Measurements from ENCODE around the gene FOSL2.

FOSL2 gene

GRCh38 chr2:28413152-28413898 lies 20.7 kb downstream of the FOSL2 start:
- Histone ChIP-seq H3K79me2 (ENCODE audit: low read length) (no peaks in the 10 kb centered on the region), H3K9me3 (replicated peaks; ENCODE audit: insufficient read depth, low read length) (no peaks in the 10 kb centered on the region), H3K4me2 (ENCODE audit: low read depth, low read length) (no peak overlapping the region), H3K4me1 (ENCODE audit: low read length) (no peaks in the 10 kb centered on the region), H3K36me3 (replicated peaks; ENCODE audit: insufficient read depth, low read length) (no peaks in the 10 kb centered on the region), H3K27me3 (replicated peaks; ENCODE audit: insufficient read depth, low read length) (no peaks in the 10 kb centered on the region), H4K20me1 (ENCODE audit: insufficient read depth, low read length) (no peaks in the 10 kb centered on the region), H3K27ac (ENCODE audit: low read length) (no peak overlapping the region), H3K4me3 (ENCODE audit: low read length) (no peak overlapping the region), H2AFZ (ENCODE audit: low read length) (no peak overlapping the region), H3K9ac (ENCODE audit: low read length) (no peak overlapping the region), H3K9me2 (replicated peaks; ENCODE audit: insufficient read depth, low read length) (no peaks in the 10 kb centered on the region), H3F3A (ENCODE audit: insufficient read depth, low read length) (no peaks in the 10 kb centered on the region)
- no peak for DNase-seq
- TF ChIP-seq EZH2phosphoT487 (IDR thresholded peaks at IDR 0.05; ENCODE audit: low read length) (no peak), EZH2 (optimal IDR thresholded peaks at IDR 0.05; ENCODE audit: low read depth, low read length) (no peak)
- TF ChIP-seq, protein P1, sequence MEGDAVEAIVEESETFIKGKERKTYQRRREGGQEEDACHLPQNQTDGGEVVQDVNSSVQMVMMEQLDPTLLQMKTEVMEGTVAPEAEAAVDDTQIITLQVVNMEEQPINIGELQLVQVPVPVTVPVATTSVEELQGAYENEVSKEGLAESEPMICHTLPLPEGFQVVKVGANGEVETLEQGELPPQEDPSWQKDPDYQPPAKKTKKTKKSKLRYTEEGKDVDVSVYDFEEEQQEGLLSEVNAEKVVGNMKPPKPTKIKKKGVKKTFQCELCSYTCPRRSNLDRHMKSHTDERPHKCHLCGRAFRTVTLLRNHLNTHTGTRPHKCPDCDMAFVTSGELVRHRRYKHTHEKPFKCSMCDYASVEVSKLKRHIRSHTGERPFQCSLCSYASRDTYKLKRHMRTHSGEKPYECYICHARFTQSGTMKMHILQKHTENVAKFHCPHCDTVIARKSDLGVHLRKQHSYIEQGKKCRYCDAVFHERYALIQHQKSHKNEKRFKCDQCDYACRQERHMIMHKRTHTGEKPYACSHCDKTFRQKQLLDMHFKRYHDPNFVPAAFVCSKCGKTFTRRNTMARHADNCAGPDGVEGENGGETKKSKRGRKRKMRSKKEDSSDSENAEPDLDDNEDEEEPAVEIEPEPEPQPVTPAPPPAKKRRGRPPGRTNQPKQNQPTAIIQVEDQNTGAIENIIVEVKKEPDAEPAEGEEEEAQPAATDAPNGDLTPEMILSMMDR (IDR thresholded peaks at IDR 0.05; ENCODE audit: low read length), result no peak

GRCh38 chr2:28413899-28414295 lies 21.2 kb downstream of the FOSL2 start:
- no peak overlapping the region for H3K9ac ChIP-seq (ENCODE audit: low read length)
- H3K79me2 ChIP-seq (ENCODE audit: low read length), result no peaks in the 10 kb centered on the region
- H3K27me3 ChIP-seq (replicated peaks; ENCODE audit: insufficient read depth, low read length), result no peaks in the 10 kb centered on the region
- H4K20me1 ChIP-seq (ENCODE audit: insufficient read depth, low read length), result no peaks in the 10 kb centered on the region
- no peak overlapping the region for H2AFZ ChIP-seq (ENCODE audit: low read length)
- no peaks in the 10 kb centered on the region for H3K4me1 ChIP-seq (ENCODE audit: low read length)
- DNase-seq, result no peak
- no peak overlapping the region for H3K4me3 ChIP-seq (ENCODE audit: low read length)
- H3K9me2 ChIP-seq (replicated peaks; ENCODE audit: insufficient read depth, low read length), result no peaks in the 10 kb centered on the region
- no peak overlapping the region for H3K4me2 ChIP-seq (ENCODE audit: low read depth, low read length)
- no peaks in the 10 kb centered on the region for H3K9me3 ChIP-seq (replicated peaks; ENCODE audit: insufficient read depth, low read length)
- no peak for TF ChIP-seq EZH2phosphoT487 (IDR thresholded peaks at IDR 0.05; ENCODE audit: low read length)
- no peak for TF ChIP-seq EZH2 (optimal IDR thresholded peaks at IDR 0.05; ENCODE audit: low read depth, low read length)
- TF ChIP-seq, protein P1 (IDR thresholded peaks at IDR 0.05; ENCODE audit: low read length), result no peak
- no peaks in the 10 kb centered on the region for H3K36me3 ChIP-seq (replicated peaks; ENCODE audit: insufficient read depth, low read length)
- H3K27ac ChIP-seq (ENCODE audit: low read length), result no peak overlapping the region
- H3F3A ChIP-seq (ENCODE audit: insufficient read depth, low read length), result no peaks in the 10 kb centered on the region

DNA sequence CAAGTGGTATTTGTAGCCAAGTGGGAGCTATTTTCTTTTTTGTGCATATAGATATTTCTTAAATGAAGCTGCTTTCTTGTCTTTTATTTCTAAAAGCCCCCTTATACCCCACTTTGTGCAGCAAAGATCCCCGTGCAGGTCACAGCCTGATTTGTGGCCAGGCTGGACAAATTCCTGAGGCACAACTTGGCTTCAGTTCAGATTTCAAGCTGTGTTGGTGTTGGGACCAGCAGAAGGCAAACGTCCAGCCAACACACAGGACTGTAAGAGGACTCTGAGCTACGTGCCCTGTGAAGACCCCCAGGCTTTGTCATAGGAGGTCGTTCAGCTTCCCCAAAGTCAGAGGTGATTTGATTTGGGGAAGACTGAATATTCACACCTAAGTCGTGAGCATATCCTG lies 21.9 kb downstream of the FOSL2 start:
- H3K36me3 ChIP-seq (replicated peaks; ENCODE audit: insufficient read depth, low read length), result no peaks in the 10 kb centered on the region
- no peaks in the 10 kb centered on the region for H3F3A ChIP-seq (ENCODE audit: insufficient read depth, low read length)
- no peak overlapping the region for H3K9ac ChIP-seq (ENCODE audit: low read length)
- H3K4me2 ChIP-seq (ENCODE audit: low read depth, low read length), result no peak overlapping the region
- H3K27ac ChIP-seq (ENCODE audit: low read length), result no peak overlapping the region
- H4K20me1 ChIP-seq (ENCODE audit: insufficient read depth, low read length), result no peaks in the 10 kb centered on the region
- H3K9me3 ChIP-seq (replicated peaks; ENCODE audit: insufficient read depth, low read length), result no peaks in the 10 kb centered on the region
- no peaks in the 10 kb centered on the region for H3K9me2 ChIP-seq (replicated peaks; ENCODE audit: insufficient read depth, low read length)
- no peak overlapping the region for H3K4me3 ChIP-seq (ENCODE audit: low read length)
- no peaks in the 10 kb centered on the region for H3K27me3 ChIP-seq (replicated peaks; ENCODE audit: insufficient read depth, low read length)
- H2AFZ ChIP-seq (ENCODE audit: low read length), result no peak overlapping the region
- no peak for DNase-seq
- TF ChIP-seq EZH2phosphoT487 (IDR thresholded peaks at IDR 0.05; ENCODE audit: low read length) (no peak), EZH2 (optimal IDR thresholded peaks at IDR 0.05; ENCODE audit: low read depth, low read length) (no peak)
- TF ChIP-seq, protein P1 (IDR thresholded peaks at IDR 0.05; ENCODE audit: low read length), result no peak
- H3K4me1 ChIP-seq (ENCODE audit: low read length), result no peaks in the 10 kb centered on the region
- no peaks in the 10 kb centered on the region for H3K79me2 ChIP-seq (ENCODE audit: low read length)
